GM13976 (cell line): ENCODE measurements around the gene FAM107B.

Source experiments
- DNase-seq: peaks from one replicate; pipeline ENCODE4 v3.0.0; 2012; ENCODE audit warnings: low spot score
- in situ Hi-C: fragments of 300-500 bp; cut with MboI; formaldehyde crosslinking; loops from one replicate; pipeline ENCODE4 v1.12.0; 2022; ENCODE audit warnings: low sequenced_read_pairs, mixed read lengths, inconsistent platforms; ENCODE audit not compliant: unreplicated experiment
- TF ChIP-seq, protein P1 (sequence below): IDR thresholded peaks from 2 replicates; pipeline ENCODE4 v1.5.1; 2012; ENCODE audit warnings: borderline replicate concordance, mild to moderate bottlenecking; ENCODE audit not compliant: insufficient read depth; ENCODE audit errors: extremely low read depth, missing control alignments, control extremely low read depth

The FAM107B gene

DNA sequence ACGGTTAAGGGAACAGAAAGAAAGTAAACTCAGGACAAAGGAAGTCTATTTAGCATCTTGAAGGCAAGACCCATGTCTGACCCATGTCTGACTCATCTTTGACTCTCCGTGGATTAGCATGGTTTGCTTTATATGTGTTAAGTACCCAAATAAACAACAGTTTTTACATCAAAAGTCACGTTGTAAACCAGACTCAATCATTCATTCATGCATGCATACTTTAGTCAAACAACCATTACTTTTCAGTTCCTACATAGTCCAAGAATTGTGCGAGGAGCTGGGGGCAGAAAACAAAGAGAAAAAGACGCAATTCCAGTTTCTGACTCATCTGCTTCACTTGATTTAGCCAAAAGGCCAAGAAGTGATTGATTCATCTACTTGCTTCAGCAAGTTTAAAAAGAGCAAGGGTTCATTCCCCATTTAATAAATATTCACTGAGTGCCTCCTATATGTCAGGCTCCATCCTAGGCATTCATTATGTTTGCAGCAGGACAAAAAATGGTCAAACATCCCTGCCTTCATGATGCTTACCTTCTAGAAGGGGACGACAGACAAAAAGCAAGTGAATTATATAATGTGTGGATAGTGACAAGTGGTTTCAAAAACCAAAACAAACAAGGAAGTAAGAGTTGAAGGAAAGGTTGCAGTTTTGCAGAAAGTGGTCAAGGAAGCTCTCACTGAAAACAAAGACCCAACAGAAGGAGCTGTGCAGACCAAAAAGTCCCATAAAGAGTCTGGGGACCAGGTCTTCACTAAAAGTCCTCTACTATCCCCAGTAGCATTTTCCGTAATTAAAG, 116.2 kb downstream of the FAM107B start:
- TF ChIP-seq, protein P1, sequence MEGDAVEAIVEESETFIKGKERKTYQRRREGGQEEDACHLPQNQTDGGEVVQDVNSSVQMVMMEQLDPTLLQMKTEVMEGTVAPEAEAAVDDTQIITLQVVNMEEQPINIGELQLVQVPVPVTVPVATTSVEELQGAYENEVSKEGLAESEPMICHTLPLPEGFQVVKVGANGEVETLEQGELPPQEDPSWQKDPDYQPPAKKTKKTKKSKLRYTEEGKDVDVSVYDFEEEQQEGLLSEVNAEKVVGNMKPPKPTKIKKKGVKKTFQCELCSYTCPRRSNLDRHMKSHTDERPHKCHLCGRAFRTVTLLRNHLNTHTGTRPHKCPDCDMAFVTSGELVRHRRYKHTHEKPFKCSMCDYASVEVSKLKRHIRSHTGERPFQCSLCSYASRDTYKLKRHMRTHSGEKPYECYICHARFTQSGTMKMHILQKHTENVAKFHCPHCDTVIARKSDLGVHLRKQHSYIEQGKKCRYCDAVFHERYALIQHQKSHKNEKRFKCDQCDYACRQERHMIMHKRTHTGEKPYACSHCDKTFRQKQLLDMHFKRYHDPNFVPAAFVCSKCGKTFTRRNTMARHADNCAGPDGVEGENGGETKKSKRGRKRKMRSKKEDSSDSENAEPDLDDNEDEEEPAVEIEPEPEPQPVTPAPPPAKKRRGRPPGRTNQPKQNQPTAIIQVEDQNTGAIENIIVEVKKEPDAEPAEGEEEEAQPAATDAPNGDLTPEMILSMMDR = no peak
- no peak for DNase-seq
- in situ Hi-C loops = no loop called here

- TF ChIP-seq, protein P1 = no peak
- DNase-seq = no peak
- in situ Hi-C loops = no loop called here
These were observed 118.5 kb downstream of the FAM107B start for GRCh38 chr10:14656052-14656730.

- in situ Hi-C loops = no loop called here
- DNase-seq = no peak
- TF ChIP-seq, protein P1 = no peak
These were observed 119.8 kb downstream of the FAM107B start for GRCh38 chr10:14654821-14655382.

- in situ Hi-C loops = no loop called here
- DNase-seq = no peak
- TF ChIP-seq, protein P1 = no peak
These were observed 121.2 kb downstream of the FAM107B start for GRCh38 chr10:14653271-14654161.

GRCh38 chr10:14652816-14653215, 121.9 kb downstream of the FAM107B start:
- in situ Hi-C loops = no loop called here
- TF ChIP-seq, protein P1 = no peak
- DNase-seq = no peak

DNA sequence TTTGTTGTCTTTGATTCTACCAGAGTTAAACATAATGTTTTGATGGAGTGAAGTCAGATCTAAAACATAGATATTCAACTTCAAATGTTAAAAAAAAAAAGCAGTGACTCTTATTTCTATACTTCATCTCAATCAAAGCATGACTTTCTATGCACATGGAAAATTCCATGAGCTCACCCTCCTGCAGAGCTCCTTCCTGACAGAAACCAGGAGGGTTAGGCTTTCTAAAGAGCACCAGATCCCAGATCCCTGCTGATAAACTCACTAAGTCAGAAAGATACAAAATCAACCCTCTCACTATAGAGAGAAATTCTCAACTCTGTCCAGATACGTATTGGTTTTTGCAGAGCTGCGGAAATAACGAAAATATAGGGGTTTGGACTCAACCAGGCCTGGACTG, 122.6 kb downstream of the FAM107B start:
- no peak for DNase-seq
- TF ChIP-seq, protein P1 = no peak
- in situ Hi-C loops = no loop called here
